IMR-90 (cell line): ENCODE measurements around the gene RAB40C. TPM values are rescaled to one million over a fixed set of nuclear protein-coding genes. Genes with fewer than 3 reads are reported as not detected.

Experiments
- ATAC-seq: fragments of 200-7000 bp; cut with Tn5 transposase; 2 replicates; pipeline ENCODE4 v1.9.1; 2020; ENCODE audit warnings: low read depth, mild to moderate bottlenecking, moderate library complexity
- BruUV-seq: library from RNA; stranded (reverse); fragments of 400-500 nt; replicated peaks from 2 replicates; lab custom pipeline; 2021; lab: Mats Ljungman, UMichigan
- CTCF ChIA-PET: fragments of 300-600 bp; formaldehyde crosslinking; extraction: SDS; loops from one replicate; lab custom pipeline; 2021; ENCODE audit warnings: antibody characterized with exemption; lab: Yijun Ruan, JAX
- POLR2A ChIA-PET: fragments of 300-600 bp; sonication (Branson Sonifier 250); formaldehyde crosslinking; loops from one replicate; lab custom pipeline; 2022; ENCODE audit warnings: antibody characterized with exemption; ENCODE audit not compliant: unreplicated experiment; lab: Charles Lee
- DNase-seq: peaks from one replicate; pipeline ENCODE4 v3.0.0; 2013
- H2AFZ ChIP-seq: replicated peaks from 2 replicates; pipeline ENCODE3; 2013; ENCODE audit warnings: low read length, mild to moderate bottlenecking; ENCODE audit not compliant: poor library complexity
- H2AK5ac ChIP-seq: 2 replicates; pipeline ENCODE4 v1.6.1; 2013; ENCODE audit warnings: low read depth, low read length, inconsistent platforms
- H2AK9ac ChIP-seq: replicated peaks from 2 replicates; pipeline ENCODE3; 2013; ENCODE audit warnings: mild to moderate bottlenecking, low read depth, low read length, moderate library complexity; ENCODE audit not compliant: poor library complexity
- H2BK120ac ChIP-seq: 2 replicates; pipeline ENCODE4 v1.6.1; 2013; ENCODE audit warnings: low read depth, low read length, inconsistent platforms
- H2BK15ac ChIP-seq: 3 replicates; pipeline ENCODE4 v1.6.1; 2013; ENCODE audit warnings: low read depth, low read length, inconsistent platforms
- H2BK20ac ChIP-seq: 2 replicates; pipeline ENCODE4 v1.6.1; 2013; ENCODE audit warnings: low read depth, mild to moderate bottlenecking, inconsistent platforms, low read length, moderate library complexity
- H2BK5ac ChIP-seq: 2 replicates; pipeline ENCODE4 v1.6.1; 2013; ENCODE audit warnings: mild to moderate bottlenecking, low read depth, low read length, inconsistent platforms; ENCODE audit not compliant: poor library complexity, severe bottlenecking
- H3K14ac ChIP-seq: replicated peaks from 2 replicates; pipeline ENCODE4 v1.6.1; 2013; ENCODE audit warnings: low read depth, low read length, inconsistent platforms
- H3K18ac ChIP-seq: 2 replicates; pipeline ENCODE4 v1.6.1; 2013; ENCODE audit warnings: low read depth, low read length, control low read depth
- H3K23ac ChIP-seq: 2 replicates; pipeline ENCODE4 v1.6.1; 2013; ENCODE audit warnings: low read depth, low read length, inconsistent platforms
- H3K27ac ChIP-seq: 2 replicates; pipeline ENCODE4 v1.5.1; 2013; ENCODE audit warnings: mild to moderate bottlenecking, control low read depth, low read length; ENCODE audit not compliant: insufficient read depth
- H3K27me3 ChIP-seq: 2 replicates; pipeline ENCODE4 v1.6.1; 2013; ENCODE audit warnings: low read length; ENCODE audit not compliant: control insufficient read depth, insufficient read depth
- H3K36me3 ChIP-seq: 2 replicates; pipeline ENCODE4 v1.6.1; 2013; ENCODE audit warnings: low read length, mixed read lengths; ENCODE audit not compliant: control insufficient read depth, insufficient read depth
- H3K4ac ChIP-seq: 2 replicates; pipeline ENCODE4 v1.6.1; 2013; ENCODE audit warnings: low read depth, low read length, inconsistent platforms
- H3K4me1 ChIP-seq: 2 replicates; pipeline ENCODE4 v1.6.1; 2013; ENCODE audit warnings: low read length, mixed read lengths; ENCODE audit not compliant: control insufficient read depth, insufficient read depth
- H3K4me2 ChIP-seq: 2 replicates; pipeline ENCODE4 v1.6.1; 2013; ENCODE audit warnings: low read depth, mild to moderate bottlenecking, control low read depth, low read length, moderate library complexity
- H3K4me3 ChIP-seq: 2 replicates; pipeline ENCODE4 v1.5.1; 2013; ENCODE audit warnings: low read depth, mild to moderate bottlenecking, control low read depth, low read length, moderate library complexity; ENCODE audit not compliant: insufficient read depth
- H3K56ac ChIP-seq: 2 replicates; pipeline ENCODE4 v1.6.1; 2013; ENCODE audit warnings: low read length, inconsistent platforms; ENCODE audit not compliant: insufficient read depth; ENCODE audit errors: extremely low read depth
- H3K79me1 ChIP-seq, 2 experiments: 2 replicates each; pipeline ENCODE4 v1.6.1; 2013; ENCODE audit warnings: low read length in 2 of 2, inconsistent platforms in 1 of 2, low read depth in 1 of 2
- H3K9ac ChIP-seq: 2 replicates; pipeline ENCODE4 v1.6.1; 2013; ENCODE audit warnings: low read depth, low read length, control low read depth
- H3K9me1 ChIP-seq: 2 replicates; pipeline ENCODE4 v1.6.1; 2013; ENCODE audit warnings: low read length, inconsistent platforms; ENCODE audit not compliant: insufficient read depth
- H3K9me3 ChIP-seq: 2 replicates; pipeline ENCODE4 v1.6.1; 2013; ENCODE audit warnings: low read length; ENCODE audit not compliant: control insufficient read depth, insufficient read depth
- H4K20me1 ChIP-seq: 2 replicates; pipeline ENCODE4 v1.6.1; 2013; ENCODE audit warnings: low read length, inconsistent platforms; ENCODE audit not compliant: insufficient read depth
- H4K5ac ChIP-seq: 2 replicates; pipeline ENCODE4 v1.6.1; 2013; ENCODE audit warnings: mild to moderate bottlenecking, low read depth, low read length, control low read depth
- H4K8ac ChIP-seq, 2 experiments: 2 replicates each; pipeline ENCODE4 v1.6.1; 2013; ENCODE audit warnings: low read depth in 2 of 2, low read length in 2 of 2, control low read depth in 1 of 2, inconsistent platforms in 1 of 2
- H4K91ac ChIP-seq: 2 replicates; pipeline ENCODE4 v1.6.1; 2013; ENCODE audit warnings: low read depth, low read length, inconsistent platforms; ENCODE audit not compliant: insufficient read depth
- BHLHE40 ChIP-seq: fragments of 150-350 bp; IDR thresholded peaks from 2 replicates; pipeline ENCODE4 v1.6.1; 2016; ENCODE audit warnings: mild to moderate bottlenecking, low read depth, low read length
- CEBPB ChIP-seq: IDR thresholded peaks from 2 replicates; pipeline ENCODE4 v1.6.1; 2012; ENCODE audit warnings: low read depth, low read length, improper control_type of control experiment
- CTCF ChIP-seq: conservative IDR thresholded peaks from 2 replicates; pipeline ENCODE4 v1.5.1; 2012; ENCODE audit warnings: mild to moderate bottlenecking, low read depth, low read length, improper control_type of control experiment
- MAFK ChIP-seq: IDR thresholded peaks from 2 replicates; pipeline ENCODE4 v1.6.1; 2012; ENCODE audit warnings: low read depth, low read length, improper control_type of control experiment
- MAZ ChIP-seq: IDR thresholded peaks from 2 replicates; pipeline ENCODE4 v1.6.1; 2012; ENCODE audit warnings: low read depth, mild to moderate bottlenecking, low read length, improper control_type of control experiment, moderate library complexity, borderline replicate concordance
- MXI1 ChIP-seq: IDR thresholded peaks from 2 replicates; pipeline ENCODE4 v1.6.1; 2012; ENCODE audit warnings: low read depth, mild to moderate bottlenecking, low read length, moderate library complexity, borderline replicate concordance
- NFE2L2 ChIP-seq: fragments of 150-350 bp; IDR thresholded peaks from 2 replicates; pipeline ENCODE4 v1.6.1; 2016; ENCODE audit warnings: low read depth, mild to moderate bottlenecking, low read length
- POLR2A ChIP-seq: IDR thresholded peaks from 2 replicates; pipeline ENCODE4 v1.6.1; 2012; ENCODE audit warnings: mild to moderate bottlenecking, low read depth, low read length
- SMC3 ChIP-seq: fragments of 150-350 bp; IDR thresholded peaks from 2 replicates; pipeline ENCODE4 v1.6.1; 2016; ENCODE audit warnings: low read depth, mild to moderate bottlenecking, antibody characterized with exemption, low read length, moderate library complexity
- WGBS, 2 experiments: methylation state at CpG; one replicate each; pipeline versions ENCODE4 v1.1.5 to v1.1.7; 2013; ENCODE audit warnings: missing lambda C conversion rate in 2 of 2; ENCODE audit not compliant: insufficient read length in 1 of 2; ENCODE audit errors: extremely low coverage in 2 of 2; 5-methylcytosine and 5-hydroxymethylcytosine counted together
- dilution Hi-C: fragments of 300-500 bp; cut with HindIII; formaldehyde crosslinking; loops from one replicate; pipeline ENCODE4 v1.14.3; 2018; ENCODE audit warnings: low sequenced_read_pairs; ENCODE audit not compliant: unreplicated experiment
- in situ Hi-C: fragments of 300-500 bp; cut with MboI; formaldehyde crosslinking; loops from 3 replicates; pipeline ENCODE4 v1.14.3; 2019; ENCODE audit warnings: low sequenced_read_pairs, inconsistent platforms, mixed read lengths
- intact Hi-C: fragments of 100-400 bp; cut with micrococcal nuclease; formaldehyde crosslinking; loops from 2 replicates; pipeline ENCODE4 v1.10.0; 2022
- polyA plus RNA-seq, 3 experiments: library from polyadenylated mRNA; depleted of rRNA; stranded (reverse); fragments of >200 nt; gene quantifications; 2 replicates each; pipeline ENCODE4 v1.2.3, GENCODE V29; 2012; ENCODE audit warnings: low replicate concordance in 1 of 3
- total RNA-seq: library from RNA; depleted of rRNA; stranded (reverse); fragments of >200 nt; gene quantifications from 2 replicates; pipeline ENCODE4 v1.2.3, GENCODE V29; 2012
- TF ChIP-seq, protein P1 (sequence below): fragments of 150-350 bp; IDR thresholded peaks from 2 replicates; pipeline ENCODE4 v1.6.1; 2017; ENCODE audit warnings: mild to moderate bottlenecking, antibody characterized with exemption, low read length, low read depth

Gene RAB40C
- total and polyA plus RNA-seq, 2 of the 4 experiments (the other 2 are of a cell fraction), result 6.8 to 13.7 TPM

DNA sequence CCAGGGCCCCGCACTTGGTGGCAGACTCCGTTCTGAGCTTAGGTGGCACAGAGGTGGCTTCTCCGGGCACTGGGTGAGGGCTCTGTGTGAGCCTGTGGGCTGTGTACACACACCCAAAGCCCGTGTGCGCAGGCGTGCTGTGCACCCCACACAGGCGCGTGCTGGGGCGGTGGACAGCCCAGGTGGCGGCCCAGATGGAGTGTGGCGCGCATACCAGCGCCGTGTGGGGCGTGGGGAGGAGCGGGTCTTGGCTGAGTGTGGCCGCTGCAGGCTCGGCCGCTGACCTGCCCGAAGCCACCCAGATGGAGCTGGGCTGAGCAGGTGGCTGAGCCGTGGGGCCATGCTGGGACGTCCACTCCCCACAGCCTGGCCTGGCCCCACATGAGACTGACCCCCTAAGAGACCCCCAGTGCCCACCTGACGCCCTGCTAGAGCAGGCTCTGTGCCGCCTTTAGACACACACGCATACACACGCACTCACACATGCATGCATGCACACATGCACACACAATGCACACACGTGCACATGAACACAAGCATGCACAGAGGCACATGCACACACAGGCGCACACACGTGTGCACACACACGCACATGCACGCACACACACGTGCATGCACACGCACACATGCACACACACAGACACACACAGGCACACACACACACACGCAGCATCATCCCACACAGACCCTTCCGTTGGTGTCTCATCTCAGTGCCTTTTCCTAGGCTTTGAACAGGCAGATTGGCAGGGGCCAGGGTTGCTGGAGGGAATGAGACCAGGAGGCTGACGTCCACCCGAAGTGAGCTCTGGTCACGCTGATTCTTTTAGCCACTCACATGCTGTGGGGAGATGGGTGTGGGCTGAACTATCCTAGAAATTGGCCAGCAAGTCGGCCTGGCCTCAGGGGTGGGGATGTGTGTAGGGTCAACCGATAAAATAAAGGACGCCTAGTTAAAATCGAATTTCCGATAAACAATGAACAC, 27.6 kb upstream of the RAB40C start:
- Histone ChIP-seq H4K8ac (no peak overlapping the region), H3K23ac (peak overlapping the region; percentile 49; the same call in 1 of the 2 replicates), H3K9me1 (peaks cover 4% of the 10 kb centered on the region), H3K27ac (no peak overlapping the region), H3K9me3 (no peaks in the 10 kb centered on the region), H2AFZ (peak overlapping the region; percentile 44), H2AK5ac (no peak overlapping the region), H2BK120ac (no peak overlapping the region), H4K5ac (no peak overlapping the region), H2BK15ac (no peak overlapping the region), H3K4me3 (no peak overlapping the region), H4K91ac (no peak overlapping the region), H3K36me3 (no peaks in the 10 kb centered on the region), H2BK5ac (no peak overlapping the region), H3K79me1 (no peaks in the 10 kb centered on the region), H3K4me2 (no peak overlapping the region), H3K18ac (no peak overlapping the region), H2BK20ac (no peak overlapping the region), H3K4me1 (peaks cover 13% of the 10 kb centered on the region), H3K14ac (no peak overlapping the region), H2AK9ac (peak overlapping the region; percentile 37), H3K9ac (no peak overlapping the region), H3K56ac (no peak overlapping the region), H4K20me1 (peaks cover 5% of the 10 kb centered on the region; the same call in 1 of the 2 replicates), H3K27me3 (peaks cover 48% of the 10 kb centered on the region), H3K4ac (no peak overlapping the region)
- TF ChIP-seq MXI1 (no peak), MAZ (no peak), SMC3 (no peak), MAFK (no peak), NFE2L2 (no peak), BHLHE40 (no peak), POLR2A (no peak), CEBPB (no peak), CTCF (no peak)
- TF ChIP-seq, protein P1, sequence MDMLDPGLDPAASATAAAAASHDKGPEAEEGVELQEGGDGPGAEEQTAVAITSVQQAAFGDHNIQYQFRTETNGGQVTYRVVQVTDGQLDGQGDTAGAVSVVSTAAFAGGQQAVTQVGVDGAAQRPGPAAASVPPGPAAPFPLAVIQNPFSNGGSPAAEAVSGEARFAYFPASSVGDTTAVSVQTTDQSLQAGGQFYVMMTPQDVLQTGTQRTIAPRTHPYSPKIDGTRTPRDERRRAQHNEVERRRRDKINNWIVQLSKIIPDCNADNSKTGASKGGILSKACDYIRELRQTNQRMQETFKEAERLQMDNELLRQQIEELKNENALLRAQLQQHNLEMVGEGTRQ, result no peak
- no peak for DNase-seq
- no peak for ATAC-seq
- in situ Hi-C loops, result no loop called here
- CTCF ChIA-PET, result no interaction called here
- 75% methylated on average over 15 of the region's 43 CpGs; no CpG with 5 or more reads in 1 of the 2 experiments for WGBS, 2 experiments
- intact Hi-C loops, result no loop called here
- POLR2A ChIA-PET, result no interaction called here
- no TSS peak for BruUV-seq
- dilution Hi-C loops, result no loop called here
